ENCODE results near the gene ERO1B. TPM values are rescaled to one million over a fixed set of nuclear protein-coding genes. Genes with fewer than 3 reads are reported as not detected.

ERO1B gene
- total RNA-seq, 1 experiment from 2014 or later, result 5.4 TPM

DNA sequence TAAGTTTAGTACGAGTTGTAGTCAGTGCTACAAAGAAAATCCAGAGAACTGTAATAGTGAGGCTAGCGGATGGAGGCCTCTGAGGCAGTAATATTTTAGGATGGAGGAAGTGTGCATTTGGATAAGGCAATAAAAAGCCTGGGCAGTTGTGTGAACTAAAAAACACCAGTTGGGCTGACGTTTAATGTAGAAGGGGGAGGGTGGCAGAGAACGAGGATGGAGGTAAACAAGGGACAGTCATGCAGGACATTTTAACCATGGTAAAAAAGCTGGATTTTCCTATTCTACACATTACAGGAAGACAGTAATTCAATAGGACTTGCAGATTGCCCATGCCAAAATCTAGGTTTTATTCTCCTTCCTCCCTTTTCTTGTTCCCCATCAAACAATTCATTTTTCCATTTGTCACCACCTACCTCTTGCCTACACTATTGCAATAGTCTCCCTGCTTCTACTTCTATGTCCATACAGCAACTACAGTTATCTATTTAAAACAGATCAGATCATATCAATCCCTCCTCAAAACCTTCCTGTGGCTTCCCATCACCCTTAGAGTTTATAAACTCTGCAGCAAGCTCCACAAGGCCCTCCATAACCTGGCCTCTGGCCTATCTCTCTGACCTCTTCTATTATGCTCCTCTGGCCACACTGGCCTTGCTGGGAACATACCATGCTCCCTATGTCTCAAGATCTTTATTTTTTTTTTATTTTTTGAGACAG is 27.7 kb downstream of the ERO1B start:
- Histone ChIP-seq H3K4me3 (replicated peaks in 1 of 2; ENCODE audit: low read depth in 1 of 2, low read length in 2 of 2) (no peak overlapping the region), H4K20me1 (ENCODE audit: insufficient read depth) (no peaks in the 10 kb centered on the region), H3K4me2 (ENCODE audit: low read length) (no peak overlapping the region), H3K9me3 (ENCODE audit: control insufficient read depth in 1 of 2, insufficient read depth in 1 of 2, low read depth in 1 of 2, low read length in 2 of 2) (peaks cover 0 to 4% of the 10 kb centered on the region in 2 experiments; a peak in 1 of 4 replicates), H3K9me2 (ENCODE audit: insufficient read depth) (no peaks in the 10 kb centered on the region), H3K9ac (ENCODE audit: low read length) (no peak overlapping the region), H3K4me1 (ENCODE audit: control insufficient read depth in 1 of 2, insufficient read depth in 2 of 2, low read length in 2 of 2) (no peaks in the 10 kb centered on the region), H3K79me2 (ENCODE audit: insufficient read depth, low read length) (no peaks in the 10 kb centered on the region), H3K27me3 (ENCODE audit: insufficient read depth, low read length) (no peaks in the 10 kb centered on the region), H2AFZ (ENCODE audit: low read depth, low read length, poor library complexity, severe bottlenecking) (no peak overlapping the region), H3K36me3 (ENCODE audit: control insufficient read depth in 1 of 2, insufficient read depth in 2 of 2, low read length in 2 of 2) (no peaks in the 10 kb centered on the region), H3K27ac (ENCODE audit: low read depth, low read length) (no peak overlapping the region)
- RAD21 ChIA-PET (ENCODE audit: low non-redundant PET in 1 of 2, low total read pairs in 2 of 2, uncharacterized antibody in 2 of 2, unreplicated experiment in 2 of 2), result no interaction called here
- no peak for DNase-seq (ENCODE audit: low read depth, low spot score)
- ATAC-seq, result no peak
- POLR2A ChIA-PET, result no interaction called here
- no TSS peak for BruUV-seq (replicated peaks)
- intact Hi-C loops (cut with micrococcal nuclease), result no loop called here
- CTCF ChIA-PET, result no interaction called here
- TF ChIP-seq POLR2A (IDR thresholded peaks at IDR 0.05; ENCODE audit: borderline replicate concordance, extremely low read depth, insufficient read depth, insufficient read length), result no peak

GRCh38 chr1:236253119-236253518 is 28.6 kb downstream of the ERO1B start:
- Histone ChIP-seq H3K9ac (ENCODE audit: low read length) (no peak overlapping the region), H3K27ac (ENCODE audit: low read depth, low read length) (no peak overlapping the region), H3K27me3 (ENCODE audit: insufficient read depth, low read length) (no peaks in the 10 kb centered on the region), H3K4me2 (ENCODE audit: low read length) (no peak overlapping the region), H3K4me3 (replicated peaks in 1 of 2; ENCODE audit: low read depth in 1 of 2, low read length in 2 of 2) (no peak overlapping the region), H3K36me3 (ENCODE audit: control insufficient read depth in 1 of 2, insufficient read depth in 2 of 2, low read length in 2 of 2) (no peaks in the 10 kb centered on the region), H2AFZ (ENCODE audit: low read depth, low read length, poor library complexity, severe bottlenecking) (no peak overlapping the region), H3K4me1 (ENCODE audit: control insufficient read depth in 1 of 2, insufficient read depth in 2 of 2, low read length in 2 of 2) (no peaks in the 10 kb centered on the region), H3K9me3 (ENCODE audit: control insufficient read depth in 1 of 2, insufficient read depth in 1 of 2, low read depth in 1 of 2, low read length in 2 of 2) (peaks cover 0 to 4% of the 10 kb centered on the region in 2 experiments; a peak in 1 of 4 replicates), H4K20me1 (ENCODE audit: insufficient read depth) (no peaks in the 10 kb centered on the region), H3K79me2 (ENCODE audit: insufficient read depth, low read length) (no peaks in the 10 kb centered on the region), H3K9me2 (ENCODE audit: insufficient read depth) (no peaks in the 10 kb centered on the region)
- intact Hi-C loops (cut with micrococcal nuclease), result no loop called here
- CTCF ChIA-PET, result no interaction called here
- POLR2A ChIA-PET, result no interaction called here
- BruUV-seq (replicated peaks), result no TSS peak
- no peak for TF ChIP-seq CEBPB (IDR thresholded peaks at IDR 0.05; ENCODE audit: low read depth)
- TF ChIP-seq RAD21 (IDR thresholded peaks at IDR 0.05; ENCODE audit: low read depth), result no peak
- TF ChIP-seq JUND (IDR thresholded peaks at IDR 0.05), result no peak
- TF ChIP-seq TCF7L2 (IDR thresholded peaks at IDR 0.05; ENCODE audit: borderline replicate concordance, extremely low read depth, insufficient read depth, insufficient read length), result no peak
- ATAC-seq (no peak), DNase-seq (ENCODE audit: low read depth, low spot score) (no peak)
- RAD21 ChIA-PET (ENCODE audit: low non-redundant PET in 1 of 2, low total read pairs in 2 of 2, uncharacterized antibody in 2 of 2, unreplicated experiment in 2 of 2), result no interaction called here
